Retina (tissue), 1 donor: Measurements from ENCODE around the gene TRAF1.

Experiments used
- DNase-seq: peaks from one replicate; pipeline ENCODE4 v3.0.0-alpha.2; 2016

Gene TRAF1

DNA sequence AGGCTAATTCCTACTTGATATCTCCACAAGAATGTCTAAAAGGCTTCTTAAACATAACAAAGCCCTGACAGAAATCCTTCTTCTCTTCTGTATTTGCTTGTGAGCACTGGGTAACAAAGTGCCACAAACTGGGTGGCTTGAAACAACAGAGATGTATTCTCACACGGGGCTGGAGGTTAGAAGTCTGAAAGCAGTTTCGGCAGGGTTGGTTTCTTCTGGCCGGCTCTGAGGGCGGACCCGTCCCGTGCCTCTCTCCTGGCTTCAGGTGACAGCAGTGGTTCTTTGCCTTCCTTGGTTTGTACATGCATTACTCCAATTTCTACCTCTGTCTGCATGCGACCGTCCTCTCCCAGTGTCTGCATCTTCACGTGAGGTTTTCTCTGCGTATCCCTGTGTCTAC, 14.0 kb upstream of the TRAF1 start:
- no peak for DNase-seq

DNA sequence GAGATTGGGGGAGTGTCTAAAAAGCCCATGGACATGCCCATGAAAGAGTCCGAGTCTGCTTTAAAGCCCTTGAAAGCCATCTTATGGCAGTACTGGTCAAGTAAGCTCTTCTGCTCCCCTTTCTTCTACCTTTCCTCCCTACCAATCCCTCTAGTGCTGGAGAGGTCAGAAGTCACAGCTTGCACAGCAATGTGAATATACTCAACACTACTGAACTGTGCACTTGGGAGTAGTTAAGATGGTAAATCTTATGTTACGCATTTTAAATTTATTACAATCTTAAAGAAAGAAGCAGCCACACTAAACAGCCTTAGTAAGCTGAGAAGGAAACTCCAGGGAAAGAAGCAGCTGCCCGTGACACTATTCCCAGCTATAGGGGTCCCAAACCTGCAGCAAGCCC, 12.3 kb upstream of the TRAF1 start:
- DNase-seq, result no peak

DNA sequence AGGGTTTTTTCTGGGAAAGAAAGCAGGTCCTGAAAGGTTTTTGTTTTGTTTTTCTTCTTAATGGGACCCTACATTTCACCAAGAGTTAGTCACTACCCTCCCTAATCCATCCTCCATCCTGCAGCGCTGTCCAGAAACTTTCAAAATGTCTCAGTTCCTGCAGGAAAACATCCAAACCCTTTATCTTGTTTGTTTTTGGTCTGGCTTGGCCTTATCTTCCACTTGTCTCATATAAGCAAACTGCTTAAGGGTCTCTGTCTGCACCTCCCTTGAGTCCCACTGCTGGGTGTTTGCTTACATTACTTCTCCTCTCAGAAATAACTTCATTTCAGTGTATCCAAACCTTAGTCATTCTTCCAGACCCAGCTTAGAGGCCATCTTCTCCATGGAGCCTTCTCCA, 11.0 kb upstream of the TRAF1 start:
- DNase-seq, result no peak

DNA sequence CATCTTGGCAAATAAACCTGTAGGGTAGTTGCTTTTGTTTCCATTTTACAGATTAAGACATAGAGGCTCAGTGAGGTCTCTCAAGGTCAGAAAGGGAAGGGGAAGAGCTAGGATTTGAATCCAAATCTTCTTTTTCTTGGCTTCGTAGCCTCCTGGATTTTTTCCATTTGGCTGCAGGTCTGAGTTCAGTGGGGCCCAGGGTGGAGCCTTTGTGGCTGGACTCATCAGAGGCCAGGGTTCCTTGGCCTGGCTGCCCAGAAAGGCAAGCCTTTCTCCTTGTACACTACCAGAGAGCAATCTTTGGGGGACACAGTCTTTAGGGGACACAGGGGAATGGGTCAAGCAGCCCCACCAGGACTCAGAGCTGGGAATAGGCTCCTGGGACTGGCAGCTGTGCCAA, 10.5 kb upstream of the TRAF1 start:
- no peak for DNase-seq

DNA sequence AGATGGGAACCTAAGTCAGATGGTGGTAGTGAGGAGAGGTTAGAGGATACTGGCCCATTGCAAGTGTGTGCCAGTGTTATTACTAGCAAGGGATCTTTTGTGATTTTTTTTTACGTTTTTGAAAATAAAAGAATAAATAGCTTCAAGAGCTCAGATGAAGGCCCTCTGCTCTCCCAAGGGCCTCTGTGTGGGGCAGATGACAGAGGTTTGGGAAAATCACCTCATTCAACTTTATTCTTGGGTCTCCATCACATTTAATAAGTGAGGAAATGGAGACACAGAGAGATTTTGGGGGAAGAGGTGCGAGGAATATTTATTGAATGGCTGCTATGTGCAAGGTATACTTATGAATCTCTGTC, 10.1 kb upstream of the TRAF1 start:
- no peak for DNase-seq

DNA sequence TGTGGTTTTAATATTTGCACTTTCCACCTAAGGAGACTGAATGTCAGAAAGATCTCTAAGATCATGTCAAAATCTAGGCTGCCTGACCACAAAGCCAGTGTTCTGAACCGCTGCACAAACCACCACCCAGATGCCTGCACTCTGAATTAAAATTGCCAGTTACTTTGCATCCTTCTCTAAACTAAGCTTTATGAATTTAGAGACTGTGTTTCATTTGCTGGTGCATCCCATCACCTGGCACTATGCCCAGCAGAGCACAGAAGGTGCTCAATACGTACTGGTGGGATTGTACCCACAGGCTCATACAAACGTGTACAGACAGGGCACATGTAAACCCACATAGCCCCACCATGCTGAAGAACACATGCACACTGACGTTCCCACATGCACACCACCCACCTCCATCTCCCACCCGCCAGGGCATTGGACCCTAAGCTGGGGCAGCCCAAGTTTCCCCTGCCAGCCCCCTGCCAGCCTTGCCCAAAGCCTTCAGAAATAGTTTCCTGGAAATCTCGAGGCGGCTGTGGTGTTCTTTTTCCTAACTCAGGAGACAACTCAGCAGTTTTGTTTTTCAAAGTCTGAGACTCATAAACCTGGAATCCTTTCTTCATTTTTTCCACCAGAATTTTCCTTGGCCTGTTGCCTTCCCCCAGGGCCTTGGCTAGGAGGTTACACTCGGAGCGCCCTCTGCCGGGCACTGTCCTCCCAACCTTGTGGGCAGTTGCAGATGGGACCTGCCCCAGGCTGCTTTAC, 9.6 kb upstream of the TRAF1 start:
- DNase-seq, result peak; percentile 80

DNA sequence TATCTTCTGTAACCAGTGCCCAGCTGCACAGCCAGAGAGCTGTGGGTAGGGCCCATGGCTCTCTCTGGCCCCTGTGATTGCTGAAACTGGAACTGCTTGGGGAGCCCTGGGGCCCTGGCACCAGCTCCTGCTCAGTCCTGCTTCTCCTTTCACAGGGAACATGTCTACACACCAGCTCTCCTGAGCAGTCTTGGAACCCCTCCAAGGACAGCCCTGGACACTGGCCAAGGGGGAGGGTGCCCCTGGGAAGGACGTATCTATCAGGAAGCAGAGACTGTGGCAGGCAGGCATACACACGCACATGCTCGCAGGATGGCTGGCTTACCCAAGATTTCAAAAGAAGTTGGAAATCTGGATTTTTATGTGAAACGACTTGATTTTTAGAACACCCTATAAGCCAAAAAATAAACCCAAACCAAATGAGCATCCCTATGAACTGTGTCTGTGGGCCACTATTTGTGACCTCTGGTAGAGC, 8.8 kb upstream of the TRAF1 start:
- DNase-seq, result no peak

DNA sequence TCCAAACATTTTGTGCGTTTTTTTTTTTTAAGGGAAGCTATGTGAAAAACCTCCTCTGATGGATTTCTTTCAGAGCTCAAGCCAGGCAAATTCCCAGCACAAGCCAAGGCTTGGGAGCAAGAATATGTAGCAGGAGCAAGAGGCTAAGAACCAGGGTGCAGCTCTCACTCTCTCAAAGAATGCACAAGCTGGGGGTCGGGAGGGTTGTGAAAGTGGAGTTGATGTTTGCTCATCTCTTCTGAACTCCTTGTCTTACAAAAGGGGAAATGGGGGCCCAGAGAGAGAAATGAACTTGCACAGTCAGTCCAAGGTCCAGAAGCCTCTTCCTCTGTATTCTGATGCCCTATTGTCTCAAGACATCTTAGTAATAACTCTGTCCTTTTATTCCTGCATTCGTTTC, 7.7 kb upstream of the TRAF1 start:
- DNase-seq, result no peak

DNA sequence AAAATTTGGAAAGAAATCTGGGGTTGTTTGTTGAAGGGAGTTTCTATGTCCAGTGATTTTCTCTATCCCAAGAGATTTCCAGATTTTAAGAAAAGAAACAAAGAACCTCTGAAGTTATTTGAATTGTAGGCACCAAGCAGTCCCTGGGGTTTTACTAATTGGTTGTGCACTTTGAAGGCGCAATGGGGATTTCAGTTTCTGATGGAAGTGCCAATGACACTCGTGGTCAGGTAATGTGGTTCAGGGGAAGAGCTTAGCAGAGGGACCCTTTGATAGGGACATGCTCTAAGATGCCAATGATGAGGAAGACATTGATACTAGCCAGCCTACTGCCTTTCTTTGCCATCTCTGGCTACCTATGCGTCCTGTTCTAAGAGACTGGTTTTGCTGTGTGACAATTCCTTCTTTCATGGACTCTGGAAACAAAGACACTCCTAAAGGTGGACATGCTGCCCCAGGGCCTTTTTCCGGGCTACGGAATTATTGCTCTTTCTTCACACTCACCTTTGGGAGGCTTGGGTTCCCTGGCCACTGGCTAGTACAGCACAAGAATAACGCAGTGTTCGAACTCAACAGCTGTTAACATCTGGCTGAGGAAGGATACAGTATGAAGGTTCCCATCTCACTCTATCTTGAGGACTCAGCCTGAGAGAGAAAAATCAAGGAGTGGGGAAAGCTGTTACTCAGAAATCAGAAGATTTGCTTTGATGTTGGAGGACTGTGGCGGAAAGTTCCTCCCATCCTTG, 6.9 kb upstream of the TRAF1 start:
- DNase-seq, result no peak

DNA sequence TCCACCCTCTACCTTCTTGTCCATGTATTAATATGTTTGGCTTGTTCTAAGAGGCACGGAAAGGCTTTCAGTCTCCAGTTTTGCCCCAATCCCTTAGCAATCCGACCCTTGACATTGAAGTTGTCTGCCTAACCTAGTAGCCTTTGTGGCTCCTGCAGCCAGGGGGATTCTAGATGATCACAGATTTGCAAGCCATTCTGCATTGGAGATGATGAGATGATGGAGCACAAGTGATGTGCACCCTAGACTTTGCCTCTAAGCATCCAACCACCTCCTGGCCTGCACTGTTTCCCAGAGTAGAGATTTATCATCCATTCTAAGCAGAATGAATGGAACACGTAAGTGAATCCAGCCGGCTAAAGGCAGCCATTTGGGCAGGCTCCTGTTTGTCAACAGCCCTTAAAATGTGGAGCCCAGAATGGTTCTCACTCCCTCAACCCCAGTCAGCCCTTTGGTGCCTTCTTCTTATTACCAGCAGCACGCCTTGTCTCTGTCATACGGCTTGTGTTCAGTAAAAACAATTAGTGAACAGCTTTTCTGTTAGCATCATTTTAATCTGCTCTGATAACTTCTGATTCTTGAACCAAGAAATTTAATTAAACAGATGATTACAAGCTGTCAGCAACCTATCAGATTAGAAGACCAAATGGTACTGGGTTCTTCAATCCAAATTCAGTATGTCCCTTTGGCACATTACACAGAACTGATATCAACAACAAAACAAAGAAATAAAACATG, 5.7 kb upstream of the TRAF1 start:
- DNase-seq, result no peak

DNA sequence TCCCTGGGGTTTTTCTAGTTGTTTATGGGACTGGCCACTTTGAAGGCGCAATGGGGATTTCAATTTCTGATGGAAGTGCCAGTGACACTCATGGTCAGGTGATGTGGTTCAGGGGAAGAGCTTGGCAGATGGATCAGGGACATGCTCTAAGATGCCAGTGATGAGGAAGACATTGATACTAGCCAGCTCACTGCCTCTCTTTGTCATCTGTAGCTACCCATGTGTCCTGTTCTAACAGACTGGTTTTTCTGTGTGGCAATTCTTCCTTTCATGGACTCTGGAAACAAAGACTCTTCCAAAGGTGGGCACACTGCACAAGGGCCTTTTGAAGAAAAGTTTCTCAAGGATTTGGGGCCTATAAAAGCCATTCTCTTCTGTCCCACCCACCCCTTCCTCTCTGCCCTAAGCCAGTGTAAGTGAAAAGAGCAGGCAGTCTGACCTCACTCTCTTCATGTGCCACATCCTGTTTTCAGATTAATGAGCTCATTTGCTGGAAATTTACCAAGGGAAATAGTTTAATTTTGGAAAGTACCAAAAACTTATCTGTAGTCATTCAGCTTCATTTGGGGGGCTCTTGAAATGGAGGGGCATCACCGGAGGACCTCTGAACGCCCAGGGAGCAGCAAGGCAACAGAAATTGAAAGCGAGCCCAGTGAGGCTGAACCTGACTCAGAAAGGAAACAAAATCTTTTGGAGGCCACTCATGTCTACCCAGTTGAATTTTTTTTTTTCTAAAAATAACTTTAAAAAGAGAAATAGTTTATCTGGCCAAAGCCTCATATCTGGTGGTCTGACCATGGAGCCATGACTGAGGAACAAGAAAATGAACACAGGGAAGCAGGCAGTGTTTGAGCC, 4.9 kb upstream of the TRAF1 start:
- no peak for DNase-seq

DNA sequence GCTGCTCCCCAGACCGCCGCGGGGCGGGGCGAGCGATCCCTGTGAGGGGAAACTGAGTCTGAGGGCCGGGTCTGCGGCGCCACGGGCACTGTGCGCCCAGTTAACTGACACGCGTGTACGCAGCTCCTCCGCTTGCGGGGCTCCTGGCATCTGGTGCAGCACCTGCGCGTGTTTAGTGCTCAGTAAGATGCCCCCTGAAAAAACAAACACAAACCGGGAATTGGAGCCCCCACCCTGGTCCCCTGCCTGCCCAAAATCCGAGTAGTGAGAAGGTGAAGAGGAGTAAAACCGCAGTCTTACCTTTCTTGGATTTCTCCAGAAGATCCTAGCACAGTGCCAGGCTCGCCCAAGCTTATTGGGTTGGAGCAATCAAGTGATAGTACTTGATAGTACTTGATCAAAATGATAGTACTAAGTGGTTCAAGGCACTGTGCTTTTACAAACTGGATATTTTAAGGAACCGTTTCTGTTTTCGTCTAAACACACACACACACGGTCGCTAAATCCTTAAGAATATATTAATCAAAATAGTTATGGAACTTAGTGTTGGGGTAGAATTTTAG, 2.7 kb upstream of the TRAF1 start:
- DNase-seq, result peak; percentile 80

DNA sequence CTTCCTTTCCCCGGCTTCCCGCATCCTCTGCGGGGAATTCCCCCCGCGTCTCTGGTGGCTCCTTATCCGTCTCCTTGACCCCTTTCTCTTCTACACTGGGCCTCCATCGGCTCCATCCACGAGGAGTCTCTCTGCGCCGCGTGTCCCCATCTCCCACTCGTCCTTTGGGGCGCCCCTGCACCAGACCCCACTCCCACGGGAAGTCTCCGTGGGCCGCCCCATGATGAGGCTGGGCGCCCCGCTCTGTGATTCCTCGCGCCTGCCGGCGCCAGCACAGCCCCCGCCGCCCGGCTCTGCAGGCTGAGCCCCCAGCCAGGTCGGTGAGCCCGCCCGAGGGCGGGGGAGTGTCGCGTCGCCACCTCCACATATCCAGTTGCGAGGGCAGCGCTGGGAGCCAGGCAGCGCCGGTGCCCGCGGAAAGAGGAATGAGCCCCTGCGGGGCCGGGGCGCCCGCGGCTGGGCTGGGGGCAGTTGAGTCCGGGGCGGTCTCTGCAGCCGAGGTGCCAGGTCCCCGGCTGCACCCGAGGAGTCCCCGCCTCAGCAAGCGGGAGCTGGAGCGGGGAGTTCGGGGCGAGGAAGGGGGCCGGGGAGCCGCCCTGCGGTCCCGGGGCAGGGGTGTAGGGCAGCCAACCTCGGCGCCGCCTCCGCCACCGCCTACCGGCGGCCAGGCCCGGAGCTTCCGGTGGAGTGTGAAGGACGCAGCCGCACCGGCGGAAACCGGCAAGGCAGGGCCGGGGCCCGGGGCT, 2.1 kb upstream of the TRAF1 start:
- DNase-seq, result peak; percentile 82

DNA sequence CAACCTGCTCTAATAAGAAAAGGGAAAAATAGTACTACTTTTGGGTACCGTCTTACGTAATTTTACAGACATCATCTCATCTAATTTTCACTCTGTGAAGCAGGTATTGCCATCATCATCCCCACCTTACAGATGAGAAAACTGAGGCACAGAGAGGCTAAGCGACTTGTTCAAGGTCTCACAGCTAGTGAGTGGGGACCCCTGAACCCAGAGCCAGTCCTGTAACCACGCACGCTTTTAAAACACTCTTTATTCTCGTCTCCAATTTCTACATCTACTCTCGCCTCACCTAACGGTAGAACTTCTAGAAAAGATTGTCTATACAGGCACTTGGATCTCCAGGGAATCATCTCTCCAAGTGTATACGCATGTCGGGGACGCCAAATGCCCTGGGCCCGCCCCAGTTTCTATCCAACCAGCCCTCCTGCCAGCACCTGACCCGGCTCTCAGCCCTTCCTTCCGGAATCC, 1.5 kb upstream of the TRAF1 start:
- DNase-seq, result no peak

DNA sequence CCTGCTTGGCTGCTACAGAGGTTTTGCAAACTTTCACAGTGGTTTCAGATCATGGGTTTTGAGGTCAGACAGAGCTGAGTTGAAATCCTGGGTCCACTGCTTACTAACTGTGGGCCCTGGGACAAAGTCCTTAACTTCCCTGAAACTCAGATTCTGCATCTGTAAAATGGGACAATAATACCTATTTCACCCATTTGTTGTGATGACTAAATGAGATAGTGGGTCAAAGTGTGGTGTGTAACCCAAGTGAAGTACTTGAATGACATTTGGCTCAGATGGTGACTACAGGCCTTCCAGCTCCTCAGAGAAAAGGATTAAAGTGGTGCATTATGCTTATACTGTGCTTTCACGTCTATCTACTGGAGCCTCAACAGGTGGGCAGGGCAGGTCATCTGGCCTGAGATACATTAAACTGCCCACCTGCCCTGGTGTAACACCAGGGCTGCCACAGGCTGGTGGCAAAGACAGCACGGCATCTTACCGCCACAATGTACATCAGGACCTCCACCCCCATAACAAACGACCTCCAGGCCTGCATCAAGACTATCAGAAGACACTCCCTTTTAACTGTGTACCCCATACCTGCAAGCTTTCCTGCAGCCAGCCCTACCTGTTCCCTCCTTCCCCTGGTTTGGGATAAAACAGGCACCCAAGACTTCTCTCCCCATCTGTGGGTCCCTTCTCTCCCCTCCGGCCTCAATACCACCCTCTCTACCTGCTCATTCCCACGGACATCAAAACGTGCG, 846 bp upstream of the TRAF1 start:
- no peak for DNase-seq

DNA sequence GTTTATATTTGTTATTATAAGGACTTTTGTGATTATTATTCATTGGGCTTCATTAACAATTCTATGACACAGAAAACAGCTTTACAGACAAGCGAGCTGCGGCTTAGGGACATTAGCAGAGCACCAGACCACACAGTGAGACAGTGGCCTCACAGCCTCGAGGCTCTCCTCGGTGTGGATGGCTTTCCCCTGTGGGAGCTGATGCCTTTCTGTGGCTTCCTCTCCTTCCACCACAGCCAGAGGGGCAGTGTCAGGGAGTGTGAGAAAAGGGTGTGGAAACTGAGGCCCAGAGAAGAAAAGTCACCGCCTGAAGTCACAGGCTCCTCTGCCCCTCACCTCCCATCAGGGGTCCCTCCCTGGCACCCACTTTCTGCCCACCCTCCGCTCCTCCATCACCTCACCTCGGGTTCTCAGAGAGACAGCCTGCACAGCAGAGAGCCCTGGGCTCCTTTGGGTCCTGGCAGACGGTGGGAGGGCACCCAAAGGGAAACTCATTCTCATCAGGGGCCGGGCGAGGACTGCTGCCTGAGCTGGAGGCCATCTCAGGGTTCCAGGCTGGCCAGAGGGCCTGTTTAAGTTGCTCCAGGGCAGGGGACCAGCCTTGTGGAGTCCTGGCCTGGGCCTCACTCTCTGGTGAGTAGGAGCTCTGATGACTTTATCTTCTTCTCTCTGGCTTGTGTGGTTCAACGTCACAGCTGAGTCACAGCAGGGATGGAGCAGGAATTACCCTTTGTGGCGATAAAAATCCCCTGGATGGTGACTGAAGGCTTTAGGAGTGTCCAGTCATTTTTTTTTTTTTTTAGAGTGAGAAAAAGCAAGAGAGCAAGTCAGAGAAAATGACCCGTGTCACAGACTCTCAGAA, 830 bp downstream of the TRAF1 start:
- DNase-seq, result no peak

DNA sequence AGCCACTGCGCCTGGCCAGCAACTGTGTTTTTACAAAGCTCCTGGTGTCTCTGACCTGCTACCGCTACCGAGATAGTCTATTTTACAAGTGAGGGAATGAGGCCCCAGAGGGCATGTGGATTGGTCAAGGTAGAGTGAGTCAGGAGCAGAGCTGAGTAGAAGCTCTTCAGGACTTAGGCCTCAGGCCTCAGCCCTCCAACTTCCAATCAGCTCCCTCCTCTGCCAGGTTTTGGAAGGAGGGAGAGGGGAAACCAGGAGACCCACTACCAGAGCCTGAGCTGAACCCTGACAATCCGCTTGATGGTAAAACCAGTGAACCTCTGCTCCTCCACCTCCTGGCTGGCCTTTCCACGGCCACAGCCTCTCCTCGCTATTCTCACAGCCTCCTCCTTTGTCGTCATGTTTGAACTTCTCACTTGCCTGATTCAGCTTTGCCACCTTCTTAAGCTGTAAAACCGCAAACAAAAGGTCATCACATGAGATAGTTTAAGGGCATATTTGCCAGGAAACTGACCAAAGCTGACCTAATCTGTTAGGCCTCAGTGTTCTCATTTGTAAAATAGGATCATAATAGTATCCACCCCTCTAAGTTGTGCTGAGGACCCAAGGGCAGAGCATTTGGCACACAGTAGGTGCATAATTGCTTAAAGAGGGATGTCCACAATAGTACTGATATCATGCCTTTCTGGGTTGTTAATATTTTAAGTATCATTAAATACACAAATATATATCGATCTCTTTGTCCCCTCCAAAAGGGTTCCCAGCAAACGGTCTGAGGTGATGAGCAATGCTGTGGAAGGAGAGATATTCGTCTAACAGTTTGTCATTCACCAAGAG, 1.7 kb downstream of the TRAF1 start:
- no peak for DNase-seq

DNA sequence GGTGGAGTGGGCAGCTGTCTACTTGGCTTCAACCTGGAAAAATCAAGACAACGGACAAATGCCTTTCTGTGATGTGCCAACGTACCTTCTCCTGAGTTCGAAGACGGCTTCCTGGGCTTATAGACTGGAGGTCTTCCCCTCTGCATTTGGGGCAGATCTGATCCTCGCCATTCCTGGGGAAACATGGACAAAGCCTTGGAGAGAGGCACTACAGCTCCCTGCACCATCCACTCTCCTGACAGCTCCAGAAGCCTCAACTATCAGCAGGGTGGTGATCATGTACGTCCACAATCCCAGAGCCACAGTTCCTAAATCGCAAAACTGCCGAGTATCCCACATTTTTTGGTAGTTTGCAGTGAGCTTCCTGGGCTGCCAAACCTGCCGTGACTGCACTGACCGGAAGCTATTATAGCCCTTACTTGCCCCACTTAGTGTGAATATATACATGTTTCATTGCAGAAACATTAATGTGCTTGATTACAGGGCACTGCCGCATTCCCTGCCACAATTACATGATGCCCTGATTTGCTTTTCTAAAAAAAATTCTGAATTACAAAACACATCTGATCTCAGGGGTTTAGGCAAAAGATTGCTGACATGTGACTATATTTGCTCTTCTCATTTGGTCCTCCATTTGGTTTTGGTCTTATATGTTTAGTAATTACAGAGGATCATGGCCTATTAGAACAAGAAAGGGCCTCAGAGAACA, 2.8 kb downstream of the TRAF1 start:
- DNase-seq, result no peak
